GM18511 (cell line): ENCODE results near the gene CRLF1.
"Not testable (repeated sequence)": the region's sequence is repeated elsewhere in the genome, so short reads cannot be mapped to it uniquely, and the experiment has no call there.

Experiments used
- ATAC-seq: cut with Tn5 transposase; IDR thresholded peaks from one replicate; pipeline ENCODE4 v1.9.1; 2021; ENCODE audit warnings: mild to moderate bottlenecking, moderate library complexity; ENCODE audit not compliant: unreplicated experiment

Gene CRLF1

GRCh38 chr19:18610245-18610555 lies 3.6 kb upstream of the CRLF1 start:
- ATAC-seq, result no peak

GRCh38 chr19:18609717-18610051 lies 3.1 kb upstream of the CRLF1 start:
- no peak for ATAC-seq

GRCh38 chr19:18608805-18609716 lies 2.5 kb upstream of the CRLF1 start:
- no peak for ATAC-seq

GRCh38 chr19:18608102-18608804 lies 1.7 kb upstream of the CRLF1 start:
- no peak for ATAC-seq

GRCh38 chr19:18607226-18608101 lies 865 bp upstream of the CRLF1 start:
- no peak for ATAC-seq

GRCh38 chr19:18605546-18606280 lies 886 bp downstream of the CRLF1 start:
- ATAC-seq, result no peak

GRCh38 chr19:18605196-18605545 lies 1.4 kb downstream of the CRLF1 start:
- ATAC-seq, result no peak

- ATAC-seq, result no peak
Observed at GRCh38 chr19:18604820-18605159, 1.8 kb downstream of the CRLF1 start.

GRCh38 chr19:18603958-18604819 lies 2.4 kb downstream of the CRLF1 start:
- no peak for ATAC-seq

GRCh38 chr19:18603255-18603957 lies 3.2 kb downstream of the CRLF1 start:
- ATAC-seq, result no peak

GRCh38 chr19:18601875-18602274 lies 4.7 kb downstream of the CRLF1 start:
- ATAC-seq, result no peak

- not testable (repeated sequence) for ATAC-seq
Observed at GRCh38 chr19:18600692-18601397, 5.8 kb downstream of the CRLF1 start.

- ATAC-seq, result no peak
Observed at GRCh38 chr19:18599485-18599884, 7.1 kb downstream of the CRLF1 start.

GRCh38 chr19:18597809-18598660 lies 8.6 kb downstream of the CRLF1 start:
- no peak for ATAC-seq

- no peak for ATAC-seq
Observed at GRCh38 chr19:18596752-18597157, 9.8 kb downstream of the CRLF1 start.

GRCh38 chr19:18595475-18595874 lies 11.1 kb downstream of the CRLF1 start:
- no peak for ATAC-seq

GRCh38 chr19:18594824-18595373 lies 11.7 kb downstream of the CRLF1 start:
- ATAC-seq, result no peak
